Naive thymus-derived CD4-positive, alpha-beta T cell (primary cell): ENCODE measurements around the gene PEX14. TPM values are rescaled to one million over a fixed set of nuclear protein-coding genes. Genes with fewer than 3 reads are reported as not detected.
A peak's percentile ranks its signal among the peaks of the same experiment; 100 is the strongest.

ENCODE experiments used
- ATAC-seq: fragments of 150-1000 bp; cut with Tn5 transposase; 2 replicates; pipeline ENCODE4 v1.10.0; 2021; ENCODE audit warnings: mild to moderate bottlenecking, moderate library complexity
- CTCF ChIA-PET: fragments of 350-600 bp; sonication (Branson Sonifier 250); formaldehyde crosslinking; loops from one replicate; lab custom pipeline; 2021; ENCODE audit warnings: antibody characterized with exemption; lab: Charles Lee
- POLR2A ChIA-PET: fragments of 350-600 bp; sonication (Branson Sonifier 250); formaldehyde crosslinking; loops from one replicate; lab custom pipeline; 2021; ENCODE audit warnings: antibody characterized with exemption, inconsistent platforms; lab: Charles Lee
- DNase-seq, 9 donors: peaks; one replicate each; pipeline versions ENCODE4 v3.0.0 to v3.0.0-alpha.2; 2020 to 2022; ENCODE audit warnings: mixed read lengths in 1 of 9
- H3K27ac ChIP-seq: one replicate; pipeline ENCODE4 v1.7.0; 2013; ENCODE audit warnings: mild to moderate bottlenecking, low read depth, low read length, moderate library complexity
- H3K27me3 ChIP-seq, 2 donors: one replicate each; pipeline ENCODE4 v1.7.0; 2013; ENCODE audit warnings: low read length in 2 of 2, mild to moderate bottlenecking in 2 of 2, moderate library complexity in 2 of 2; ENCODE audit not compliant: control insufficient read depth in 2 of 2, insufficient read depth in 2 of 2
- H3K36me3 ChIP-seq, 3 experiments: 1 replicate in 2 of 3; 2 replicates in 1 of 3; pipeline ENCODE4 v1.7.0; 2013; ENCODE audit warnings: low read length in 3 of 3, mild to moderate bottlenecking in 3 of 3, moderate library complexity in 1 of 3; ENCODE audit not compliant: insufficient read depth in 3 of 3, control insufficient read depth in 2 of 3
- H3K4me1 ChIP-seq, 2 donors: one replicate each; pipeline ENCODE4 v1.7.0; 2013; ENCODE audit warnings: low read length in 2 of 2, mild to moderate bottlenecking in 2 of 2, moderate library complexity in 1 of 2; ENCODE audit not compliant: control insufficient read depth in 2 of 2, insufficient read depth in 2 of 2
- H3K4me3 ChIP-seq: 2 replicates; pipeline ENCODE4 v1.7.0; 2013; ENCODE audit warnings: mild to moderate bottlenecking, low read length
- H3K9me3 ChIP-seq, 3 experiments: 1 replicate in 2 of 3; 2 replicates in 1 of 3; pipeline ENCODE4 v1.7.0; 2013; ENCODE audit warnings: low read length in 3 of 3; ENCODE audit not compliant: control insufficient read depth in 2 of 3
- H3K27ac Mint-ChIP-seq, 9 donors: one replicate each; pipeline ENCODE4 v1.8.0; 2020 to 2022; ENCODE audit warnings: mixed read lengths in 9 of 9, mild to moderate bottlenecking in 8 of 9, moderate library complexity in 5 of 9, inconsistent platforms in 2 of 9
- H3K27me3 Mint-ChIP-seq, 5 donors: one replicate each; pipeline ENCODE4 v1.8.0; 2021 to 2022; ENCODE audit warnings: mixed read lengths in 5 of 5, mild to moderate bottlenecking in 1 of 5
- H3K36me3 Mint-ChIP-seq, 5 donors: one replicate each; pipeline ENCODE4 v1.8.0; 2020 to 2022; ENCODE audit warnings: mixed read lengths in 5 of 5, mild to moderate bottlenecking in 3 of 5, inconsistent platforms in 1 of 5
- H3K4me1 Mint-ChIP-seq, 7 donors: one replicate each; pipeline ENCODE4 v1.8.0; 2020 to 2022; ENCODE audit warnings: mixed read lengths in 7 of 7, mild to moderate bottlenecking in 3 of 7, inconsistent platforms in 1 of 7
- H3K4me3 Mint-ChIP-seq, 10 donors: one replicate each; pipeline ENCODE4 v1.8.0; 2020 to 2022; ENCODE audit warnings: mild to moderate bottlenecking in 10 of 10, mixed read lengths in 10 of 10, moderate library complexity in 6 of 10, inconsistent platforms in 2 of 10
- H3K9me3 Mint-ChIP-seq, 11 donors: one replicate each; pipeline ENCODE4 v1.8.0; 2020 to 2022; ENCODE audit warnings: mixed read lengths in 11 of 11, mild to moderate bottlenecking in 4 of 11, inconsistent platforms in 1 of 11, moderate library complexity in 1 of 11
- intact Hi-C, 2 donors: fragments of 100-400 bp; cut with micrococcal nuclease; formaldehyde crosslinking; loops; one replicate each; pipeline ENCODE4 v1.15.1; 2023
- polyA plus RNA-seq, 2 donors: library from polyadenylated mRNA; unstranded; fragments of 300-500 nt; fragmentation: Illumina TruSeq; gene quantifications; one replicate each; pipeline ENCODE4 v1.2.3, GENCODE V29; 2021
- total RNA-seq, 6 experiments: library from RNA in 5 of 6; stranded (reverse) in 5 of 6; gene quantifications; 1 replicate in 5 of 6; 2 replicates in 1 of 6; pipeline ENCODE4 v1.2.3 and lab custom pipeline; 2021 to 2026

Gene PEX14
- total and polyA plus RNA-seq, 7 experiments from 2014 or later = 3.6 to 27.8 (median 21.3) TPM

GRCh38 chr1:10615932-10616671 is 141.4 kb downstream of the PEX14 start:
- Histone ChIP-seq H3K27me3 (no peaks in the 10 kb centered on the region), H3K4me3 (no peak overlapping the region), H3K9me3 (no peaks in the 10 kb centered on the region), H3K4me1 (no peaks in the 10 kb centered on the region), H3K27ac (no peak overlapping the region), H3K36me3 (peaks cover 0 to 45% (median 0%) of the 10 kb centered on the region in 3 experiments)
- no peak for ATAC-seq
- intact Hi-C loops = no loop called here
- no peak overlapping the region for H3K4me3 Mint-ChIP-seq
- H3K4me1 Mint-ChIP-seq = peaks cover 0 to 4% (median 0%) of the 10 kb centered on the region in 7 donors
- no peak for DNase-seq
- H3K27ac Mint-ChIP-seq = no peak overlapping the region
- POLR2A ChIA-PET = no interaction called here
- CTCF ChIA-PET = no interaction called here
- H3K36me3 Mint-ChIP-seq = peaks cover 0 to 11% (median 6%) of the 10 kb centered on the region in 5 donors
- H3K27me3 Mint-ChIP-seq = no peaks in the 10 kb centered on the region
- H3K9me3 Mint-ChIP-seq = no peaks in the 10 kb centered on the region

DNA sequence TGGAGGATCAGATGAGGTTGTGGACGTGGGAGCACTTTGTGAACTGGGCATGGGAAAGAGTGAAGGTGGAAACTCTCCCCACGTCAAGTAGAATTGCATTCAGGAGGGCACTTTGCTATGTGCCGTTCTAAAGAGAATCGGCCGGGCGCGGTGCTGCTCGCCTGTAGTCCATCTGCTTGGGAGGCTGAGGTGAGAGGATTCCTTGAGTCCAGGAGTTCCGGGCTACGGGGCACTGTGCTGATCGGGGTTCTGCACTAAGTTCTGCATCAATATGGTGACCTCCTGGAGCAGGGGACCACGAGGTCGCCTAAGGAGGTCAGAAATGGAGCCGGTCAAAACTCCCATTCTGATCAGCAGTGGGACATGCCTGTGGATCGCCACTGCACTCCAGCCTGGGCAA is 141.9 kb downstream of the PEX14 start:
- no peak for DNase-seq
- H3K27ac Mint-ChIP-seq = no peak overlapping the region
- no peak for ATAC-seq

DNA sequence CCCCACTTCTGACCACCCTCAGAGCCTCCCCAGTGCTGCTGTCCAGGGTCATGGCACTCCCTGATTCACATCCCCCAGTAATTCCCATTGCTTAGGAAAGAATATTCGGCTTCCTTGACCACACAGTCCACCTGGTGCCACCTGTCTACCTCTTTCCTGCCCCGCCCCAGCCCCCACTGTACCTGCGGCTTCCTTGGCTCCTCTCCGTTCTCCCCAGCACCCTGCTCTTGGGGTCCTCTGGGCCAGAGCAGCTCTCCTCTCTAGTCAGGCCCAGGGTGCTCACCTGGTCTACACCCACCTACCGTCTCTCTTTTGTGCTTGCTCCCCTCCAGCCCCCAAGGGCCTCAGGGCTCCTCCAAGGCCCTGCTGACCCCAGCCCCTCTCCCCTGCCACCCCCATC is 142.6 kb downstream of the PEX14 start:
- H3K4me3 ChIP-seq = no peak overlapping the region
- no peaks in the 10 kb centered on the region for H3K9me3 ChIP-seq
- H3K27ac ChIP-seq = no peak overlapping the region
- ChIA-PET POLR2A (no interaction called here), CTCF (no interaction called here)
- H3K4me1 Mint-ChIP-seq = peaks cover 0 to 4% (median 0%) of the 10 kb centered on the region in 7 donors
- no peaks in the 10 kb centered on the region for H3K9me3 Mint-ChIP-seq
- peak overlapping the region in 1 of 9 donors; percentile 55 for H3K27ac Mint-ChIP-seq
- intact Hi-C loops = no loop called here
- no peaks in the 10 kb centered on the region for H3K27me3 ChIP-seq
- peaks cover 0 to 20% (median 9%) of the 10 kb centered on the region in 5 donors for H3K36me3 Mint-ChIP-seq
- H3K4me3 Mint-ChIP-seq = peak overlapping the region in 1 of 10 donors; percentile 19
- no peaks in the 10 kb centered on the region for H3K4me1 ChIP-seq
- ATAC-seq (no peak), DNase-seq (no peak)
- no peaks in the 10 kb centered on the region for H3K27me3 Mint-ChIP-seq
- peaks cover 0 to 53% (median 0%) of the 10 kb centered on the region in 3 experiments for H3K36me3 ChIP-seq

More for the DNA sequence above, 141.9 kb downstream of the PEX14 start:
- intact Hi-C loops = no loop called here
- H3K36me3 Mint-ChIP-seq = peaks cover 0 to 14% (median 6%) of the 10 kb centered on the region in 5 donors
- ChIA-PET POLR2A (no interaction called here), CTCF (no interaction called here)
- Histone ChIP-seq H3K9me3 (no peaks in the 10 kb centered on the region), H3K27ac (no peak overlapping the region), H3K36me3 (peaks cover 0 to 49% (median 0%) of the 10 kb centered on the region in 3 experiments), H3K4me3 (no peak overlapping the region), H3K4me1 (no peaks in the 10 kb centered on the region), H3K27me3 (no peaks in the 10 kb centered on the region)
- no peak overlapping the region for H3K4me3 Mint-ChIP-seq
- H3K9me3 Mint-ChIP-seq = no peaks in the 10 kb centered on the region
- peaks cover 0 to 4% (median 0%) of the 10 kb centered on the region in 7 donors for H3K4me1 Mint-ChIP-seq
- no peaks in the 10 kb centered on the region for H3K27me3 Mint-ChIP-seq

DNA sequence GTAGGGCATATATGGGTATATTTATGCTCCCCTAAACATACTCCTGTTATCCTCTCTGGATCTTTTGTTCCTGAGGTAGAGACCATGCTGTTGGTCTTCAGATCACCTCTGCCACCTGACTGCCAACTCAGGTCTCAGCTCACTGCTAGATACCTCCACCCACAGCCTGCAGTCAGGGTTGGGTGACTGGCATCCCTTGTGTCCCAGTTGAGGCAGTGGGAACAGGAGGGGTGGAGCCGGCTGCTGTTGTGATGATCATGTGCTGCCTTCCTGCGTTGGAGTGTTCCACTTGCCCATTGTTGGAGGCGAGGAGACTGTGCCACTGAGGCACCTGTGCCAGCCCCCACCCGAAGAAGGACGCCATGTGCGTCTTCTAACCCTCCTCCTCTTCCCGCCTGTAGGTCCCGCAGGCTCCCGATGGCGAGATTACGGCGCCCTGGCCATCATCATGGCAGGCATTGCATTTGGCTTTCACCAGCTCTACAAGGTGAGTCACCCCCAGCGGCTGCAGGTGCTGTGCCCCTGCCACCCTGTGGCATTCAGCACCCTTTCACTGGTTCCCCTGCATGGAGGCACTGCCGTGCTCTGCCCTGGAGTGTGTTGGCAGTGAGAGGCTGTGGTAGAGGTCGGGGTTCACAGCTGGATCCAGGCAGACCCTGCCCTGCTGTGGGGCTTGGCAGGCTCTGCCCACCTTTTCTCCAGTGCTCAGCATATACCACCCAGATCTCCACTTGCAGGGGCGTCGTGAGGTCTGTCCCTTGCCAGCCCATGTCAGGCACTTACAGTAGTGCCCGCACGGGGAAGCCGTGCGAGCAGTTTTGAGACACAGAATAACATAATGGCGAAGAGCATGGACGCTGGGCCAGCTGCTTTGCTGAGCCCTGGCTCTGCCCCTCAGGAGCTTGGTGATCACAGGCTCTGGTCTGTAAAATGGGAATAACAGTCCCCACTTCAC is 143.5 kb downstream of the PEX14 start:
- no peak overlapping the region for H3K4me3 Mint-ChIP-seq
- no peak overlapping the region for H3K27ac ChIP-seq
- H3K36me3 ChIP-seq = peaks cover 0 to 53% (median 0%) of the 10 kb centered on the region in 3 experiments
- DNase-seq = no peak
- no peaks in the 10 kb centered on the region for H3K9me3 ChIP-seq
- no peak overlapping the region for H3K4me3 ChIP-seq
- peaks cover 0 to 22% (median 11%) of the 10 kb centered on the region in 5 donors for H3K36me3 Mint-ChIP-seq
- POLR2A ChIA-PET = no interaction called here
- intact Hi-C loops = no loop called here
- peaks cover 0 to 4% (median 0%) of the 10 kb centered on the region in 7 donors for H3K4me1 Mint-ChIP-seq
- H3K27me3 ChIP-seq = no peaks in the 10 kb centered on the region
- no peak for ATAC-seq
- no peaks in the 10 kb centered on the region for H3K27me3 Mint-ChIP-seq
- no peaks in the 10 kb centered on the region for H3K4me1 ChIP-seq
- no peaks in the 10 kb centered on the region for H3K9me3 Mint-ChIP-seq
- no peak overlapping the region for H3K27ac Mint-ChIP-seq
- CTCF ChIA-PET = no interaction called here

DNA sequence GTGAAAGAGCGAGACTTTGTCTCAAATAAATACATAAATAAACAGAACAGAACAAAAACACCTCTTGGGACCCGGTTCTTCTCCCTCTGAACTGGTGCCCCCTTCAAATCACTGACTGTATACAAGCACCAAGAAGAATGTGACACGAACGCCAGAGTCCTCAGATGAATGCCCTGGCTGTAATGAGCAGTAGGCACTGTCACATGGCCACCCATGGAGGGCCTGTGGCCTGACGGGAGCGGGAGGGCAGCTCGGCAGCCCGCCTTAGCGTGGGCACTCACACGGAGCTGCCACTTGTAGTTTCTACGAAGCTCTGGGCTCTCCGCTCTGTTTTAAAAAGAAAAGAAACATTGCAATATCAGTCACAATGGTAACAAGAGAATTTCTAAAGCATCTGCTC is 146.0 kb downstream of the PEX14 start:
- no peaks in the 10 kb centered on the region for H3K27me3 ChIP-seq
- no peak for DNase-seq
- H3K36me3 Mint-ChIP-seq = peaks cover 0 to 39% (median 7%) of the 10 kb centered on the region in 5 donors
- no peak overlapping the region for H3K4me3 ChIP-seq
- no peaks in the 10 kb centered on the region for H3K9me3 ChIP-seq
- no peaks in the 10 kb centered on the region for H3K4me1 ChIP-seq
- H3K27ac Mint-ChIP-seq = no peak overlapping the region
- peaks cover 0 to 70% (median 0%) of the 10 kb centered on the region in 3 experiments for H3K36me3 ChIP-seq
- H3K27me3 Mint-ChIP-seq = no peaks in the 10 kb centered on the region
- no peak for ATAC-seq
- POLR2A ChIA-PET = no interaction called here
- no peak overlapping the region for H3K27ac ChIP-seq
- CTCF ChIA-PET = no interaction called here
- H3K4me3 Mint-ChIP-seq = no peak overlapping the region
- H3K9me3 Mint-ChIP-seq = no peaks in the 10 kb centered on the region
- H3K4me1 Mint-ChIP-seq = peaks cover 0 to 4% (median 0%) of the 10 kb centered on the region in 7 donors
- intact Hi-C loops = no loop called here

- POLR2A ChIA-PET = no interaction called here
- intact Hi-C loops = no loop called here
- CTCF ChIA-PET = no interaction called here
Observed at GRCh38 chr1:10621906-10622305, 147.2 kb downstream of the PEX14 start.

More at GRCh38 chr1:10621906-10622305, 147.2 kb downstream of the PEX14 start:
- Histone ChIP-seq H3K4me1 (no peaks in the 10 kb centered on the region), H3K27ac (no peak overlapping the region), H3K9me3 (no peaks in the 10 kb centered on the region), H3K27me3 (no peaks in the 10 kb centered on the region), H3K4me3 (no peak overlapping the region), H3K36me3 (peaks cover 0 to 76% (median 0%) of the 10 kb centered on the region in 3 experiments)
- peaks cover 0 to 4% (median 0%) of the 10 kb centered on the region in 7 donors for H3K4me1 Mint-ChIP-seq
- no peak overlapping the region for H3K4me3 Mint-ChIP-seq
- no peaks in the 10 kb centered on the region for H3K9me3 Mint-ChIP-seq
- no peaks in the 10 kb centered on the region for H3K27me3 Mint-ChIP-seq
- H3K36me3 Mint-ChIP-seq = peaks cover 0 to 45% (median 6%) of the 10 kb centered on the region in 5 donors
- no peak for DNase-seq
- peak overlapping the region in 1 of 9 donors; percentile 68 for H3K27ac Mint-ChIP-seq
- ATAC-seq = no peak
